ENCODE measurements around the gene CADPS2. TPM values are rescaled to one million over a fixed set of nuclear protein-coding genes. Genes with fewer than 3 reads are reported as not detected.

CADPS2 gene
- total RNA-seq, 6 donors from 2014 or later, result 33.3 to 74.7 (median 45.7) TPM

- no peaks in the 10 kb centered on the region for H3K27me3 ChIP-seq
- TF ChIP-seq POLR2AphosphoS5 (IDR thresholded peaks at IDR 0.05) (no peak), EP300 (IDR thresholded peaks at IDR 0.05) (no peak), POLR2A (IDR thresholded peaks at IDR 0.05) (no peak)
- H3K9me3 ChIP-seq, result no peaks in the 10 kb centered on the region
- no peaks in the 10 kb centered on the region for H3K4me1 ChIP-seq
- ATAC-seq (ENCODE audit: low FRiP score in 2 of 2), result no peak
- no peak overlapping the region for H3K27ac ChIP-seq
- WGBS, 2 donors, result 86 to 96% methylated on average over 1 of the region's 1 CpG
- no peak overlapping the region for H3K4me3 ChIP-seq
- DNase-seq, result no peak
- H3K36me3 ChIP-seq, result no peaks in the 10 kb centered on the region
These were observed 447.8 kb downstream of the CADPS2 start for GRCh38 chr7:122438492-122438891.

- WGBS, 2 donors, result 67 to 70% methylated on average over 3 of the region's 3 CpGs
- DNase-seq (no peak), ATAC-seq (ENCODE audit: low FRiP score in 2 of 2) (no peak)
- Histone ChIP-seq H3K4me3 (no peak overlapping the region), H3K36me3 (no peaks in the 10 kb centered on the region), H3K27ac (no peak overlapping the region), H3K27me3 (no peaks in the 10 kb centered on the region), H3K4me1 (no peaks in the 10 kb centered on the region), H3K9me3 (no peaks in the 10 kb centered on the region)
- TF ChIP-seq POLR2AphosphoS5 (IDR thresholded peaks at IDR 0.05), result no peak
- TF ChIP-seq, protein P1, sequence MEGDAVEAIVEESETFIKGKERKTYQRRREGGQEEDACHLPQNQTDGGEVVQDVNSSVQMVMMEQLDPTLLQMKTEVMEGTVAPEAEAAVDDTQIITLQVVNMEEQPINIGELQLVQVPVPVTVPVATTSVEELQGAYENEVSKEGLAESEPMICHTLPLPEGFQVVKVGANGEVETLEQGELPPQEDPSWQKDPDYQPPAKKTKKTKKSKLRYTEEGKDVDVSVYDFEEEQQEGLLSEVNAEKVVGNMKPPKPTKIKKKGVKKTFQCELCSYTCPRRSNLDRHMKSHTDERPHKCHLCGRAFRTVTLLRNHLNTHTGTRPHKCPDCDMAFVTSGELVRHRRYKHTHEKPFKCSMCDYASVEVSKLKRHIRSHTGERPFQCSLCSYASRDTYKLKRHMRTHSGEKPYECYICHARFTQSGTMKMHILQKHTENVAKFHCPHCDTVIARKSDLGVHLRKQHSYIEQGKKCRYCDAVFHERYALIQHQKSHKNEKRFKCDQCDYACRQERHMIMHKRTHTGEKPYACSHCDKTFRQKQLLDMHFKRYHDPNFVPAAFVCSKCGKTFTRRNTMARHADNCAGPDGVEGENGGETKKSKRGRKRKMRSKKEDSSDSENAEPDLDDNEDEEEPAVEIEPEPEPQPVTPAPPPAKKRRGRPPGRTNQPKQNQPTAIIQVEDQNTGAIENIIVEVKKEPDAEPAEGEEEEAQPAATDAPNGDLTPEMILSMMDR (IDR thresholded peaks at IDR 0.05), result no peak
- no peak for TF ChIP-seq POLR2A (IDR thresholded peaks at IDR 0.05)
- TF ChIP-seq EP300 (IDR thresholded peaks at IDR 0.05), result no peak
These were observed 448.3 kb downstream of the CADPS2 start for GRCh38 chr7:122438006-122438405.

GRCh38 chr7:122433765-122434164, 452.5 kb downstream of the CADPS2 start:
- DNase-seq (no peak), ATAC-seq (ENCODE audit: low FRiP score in 2 of 2) (no peak)
- Histone ChIP-seq H3K4me1 (no peaks in the 10 kb centered on the region), H3K9me3 (no peaks in the 10 kb centered on the region), H3K27me3 (no peaks in the 10 kb centered on the region), H3K36me3 (no peaks in the 10 kb centered on the region), H3K4me3 (no peak overlapping the region), H3K27ac (no peak overlapping the region)
- TF ChIP-seq, protein P1 (IDR thresholded peaks at IDR 0.05), result no peak
- TF ChIP-seq POLR2A (IDR thresholded peaks at IDR 0.05) (no peak), POLR2AphosphoS5 (IDR thresholded peaks at IDR 0.05) (no peak), EP300 (IDR thresholded peaks at IDR 0.05) (no peak)
- 62 to 72% methylated on average over 2 of the region's 2 CpGs for WGBS, 2 donors

DNA sequence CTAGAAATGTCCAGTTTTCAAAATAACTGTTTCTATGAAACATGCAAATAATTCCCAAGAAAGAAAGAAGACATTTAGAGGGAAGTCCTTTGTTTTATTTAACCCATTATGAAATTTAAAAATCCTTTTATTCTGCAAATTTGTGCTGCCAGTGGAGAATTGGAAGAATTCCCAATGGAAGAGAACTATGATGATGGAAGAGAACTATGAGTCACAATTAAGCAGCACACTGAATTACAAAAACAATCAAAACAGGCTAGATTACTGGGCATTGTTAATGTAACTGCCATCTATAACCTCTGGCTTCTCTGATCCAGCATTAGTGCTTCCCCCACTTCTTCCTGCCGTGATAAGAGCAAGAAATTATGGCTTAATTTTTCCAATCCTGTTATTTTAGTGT, 455.6 kb downstream of the CADPS2 start:
- TF ChIP-seq POLR2AphosphoS5 (IDR thresholded peaks at IDR 0.05) (no peak), POLR2A (IDR thresholded peaks at IDR 0.05) (no peak), EP300 (IDR thresholded peaks at IDR 0.05) (no peak)
- TF ChIP-seq, protein P1 (IDR thresholded peaks at IDR 0.05), result no peak

GRCh38 chr7:122429926-122430325, 456.3 kb downstream of the CADPS2 start:
- DNase-seq, result no peak
- no peak overlapping the region for H3K4me3 ChIP-seq
- no peak for TF ChIP-seq EP300 (IDR thresholded peaks at IDR 0.05)
- TF ChIP-seq POLR2AphosphoS5 (IDR thresholded peaks at IDR 0.05), result no peak
- TF ChIP-seq POLR2A (IDR thresholded peaks at IDR 0.05), result no peak
- TF ChIP-seq, protein P1 (IDR thresholded peaks at IDR 0.05), result no peak
- 81 to 82% methylated on average over 2 of the region's 2 CpGs for WGBS, 2 donors
- H3K4me1 ChIP-seq, result no peaks in the 10 kb centered on the region
- H3K36me3 ChIP-seq, result no peaks in the 10 kb centered on the region
- no peak overlapping the region for H3K27ac ChIP-seq
- H3K27me3 ChIP-seq, result no peaks in the 10 kb centered on the region
- no peak for ATAC-seq (ENCODE audit: low FRiP score in 2 of 2)
- H3K9me3 ChIP-seq, result no peaks in the 10 kb centered on the region

More for the DNA sequence above, 455.6 kb downstream of the CADPS2 start:
- Histone ChIP-seq H3K27me3 (no peaks in the 10 kb centered on the region), H3K4me1 (no peaks in the 10 kb centered on the region), H3K9me3 (no peaks in the 10 kb centered on the region), H3K36me3 (no peaks in the 10 kb centered on the region), H3K4me3 (no peak overlapping the region), H3K27ac (no peak overlapping the region)
- DNase-seq (no peak), ATAC-seq (ENCODE audit: low FRiP score in 2 of 2) (no peak)
- WGBS, 2 donors, result 51 to 67% methylated on average over 1 of the region's 1 CpG
